HEK293 (cell line): ENCODE results near the gene RBMS1.

Experiments
- CTCF ChIA-PET: fragments of 350-600 bp; formaldehyde crosslinking; extraction: SDS; loops from one replicate; lab custom pipeline; 2021; ENCODE audit warnings: antibody characterized with exemption; lab: Yijun Ruan, JAX
- POLR2A ChIA-PET: fragments of 300-600 bp; formaldehyde crosslinking; extraction: SDS; loops from one replicate; lab custom pipeline; 2020; ENCODE audit warnings: antibody characterized with exemption, inconsistent platforms; lab: Yijun Ruan, JAX
- H3K27ac ChIP-seq: fragments of 200-500 bp; sonication (Bioruptor generic); 2 replicates; pipeline ENCODE4 v1.5.1; 2014; ENCODE audit warnings: low read depth, low read length, control low read depth, inconsistent platforms; ENCODE audit errors: extremely low read depth
- H3K36me3 ChIP-seq, 2 experiments: fragments of 200-500 bp in 1 of 2; sonication (Bioruptor generic) in 1 of 2; 1 replicate in 1 of 2; 2 replicates in 1 of 2; pipeline ENCODE4 v1.5.1; 2014 to 2017; ENCODE audit warnings: inconsistent platforms in 2 of 2, low read length in 2 of 2; ENCODE audit not compliant: control insufficient read depth in 2 of 2, insufficient read depth in 1 of 2
- H3K4me1 ChIP-seq: fragments of 200-500 bp; sonication (Bioruptor generic); 2 replicates; pipeline ENCODE4 v1.5.1; 2014; ENCODE audit warnings: mild to moderate bottlenecking, low read length, inconsistent platforms; ENCODE audit not compliant: control insufficient read depth, insufficient read depth
- H3K4me3 ChIP-seq: 2 replicates; pipeline ENCODE4 v1.5.1; 2011; ENCODE audit warnings: low read depth, mild to moderate bottlenecking, control low read depth, low read length, moderate library complexity
- H3K9me3 ChIP-seq: fragments of 200-500 bp; sonication (Bioruptor generic); 2 replicates; pipeline ENCODE4 v1.5.1; 2014; ENCODE audit warnings: low read depth, low read length, inconsistent platforms; ENCODE audit not compliant: control insufficient read depth, insufficient read depth
- BCL11A ChIP-seq: fragments of 450-650 bp; formaldehyde crosslinking; IDR thresholded peaks from 2 replicates; pipeline ENCODE4 v1.5.1; 2016; ENCODE audit warnings: low read depth, missing biosample characterization, missing genetic modification characterization
- BCL11B ChIP-seq: fragments of 450-650 bp; formaldehyde crosslinking; IDR thresholded peaks from 2 replicates; pipeline ENCODE4 v1.5.1; 2016; ENCODE audit warnings: low read depth, missing biosample characterization, missing genetic modification characterization
- FEZF1 ChIP-seq: fragments of 450-650 bp; formaldehyde crosslinking; IDR thresholded peaks from 2 replicates; pipeline ENCODE4 v1.5.1; 2016; ENCODE audit warnings: missing biosample characterization, missing genetic modification characterization
- GFI1B ChIP-seq: fragments of 450-650 bp; formaldehyde crosslinking; IDR thresholded peaks from 2 replicates; pipeline ENCODE4 v1.5.1; 2016; ENCODE audit warnings: missing biosample characterization, missing genetic modification characterization
- PRDM1 ChIP-seq: fragments of 450-650 bp; formaldehyde crosslinking; IDR thresholded peaks from 2 replicates; pipeline ENCODE4; 2016; ENCODE audit warnings: missing biosample characterization, missing genetic modification characterization
- SALL2 ChIP-seq: fragments of 450-650 bp; formaldehyde crosslinking; IDR thresholded peaks from 2 replicates; pipeline ENCODE4 v1.5.0; 2017; ENCODE audit warnings: missing biosample characterization, mild to moderate bottlenecking, missing genetic modification characterization, borderline replicate concordance
- SP2 ChIP-seq: fragments of 450-650 bp; formaldehyde crosslinking; IDR thresholded peaks from 2 replicates; pipeline ENCODE4 v1.5.1; 2016; ENCODE audit warnings: missing biosample characterization, missing genetic modification characterization
- ZFP41 ChIP-seq: fragments of 450-650 bp; formaldehyde crosslinking; IDR thresholded peaks from 2 replicates; pipeline ENCODE4 v1.5.1; 2016; ENCODE audit warnings: missing biosample characterization, missing genetic modification characterization, borderline replicate concordance
- ZNF121 ChIP-seq: fragments of 450-650 bp; formaldehyde crosslinking; IDR thresholded peaks from 2 replicates; pipeline ENCODE4 v1.5.1; 2016; ENCODE audit warnings: missing biosample characterization, missing genetic modification characterization
- ZNF16 ChIP-seq: fragments of 450-650 bp; formaldehyde crosslinking; IDR thresholded peaks from 2 replicates; pipeline ENCODE4 v1.5.1; 2016; ENCODE audit warnings: low read depth, missing biosample characterization, missing genetic modification characterization
- ZNF175 ChIP-seq: fragments of 450-650 bp; formaldehyde crosslinking; IDR thresholded peaks from 2 replicates; pipeline ENCODE4 v1.5.1; 2016; ENCODE audit warnings: missing biosample characterization, missing genetic modification characterization
- ZNF274 ChIP-seq, 2 experiments: fragments of 200-500 bp in 1 of 2; fragments of 450-650 bp in 1 of 2; sonication (Bioruptor generic) in 1 of 2; formaldehyde crosslinking in 1 of 2; IDR thresholded peaks; 2 replicates each; pipeline versions ENCODE4 v1.5.1 to v1.6.1; 2014 to 2016; ENCODE audit warnings: borderline replicate concordance in 1 of 2, inconsistent platforms in 1 of 2, low read length in 1 of 2, missing biosample characterization in 1 of 2, missing genetic modification characterization in 1 of 2
- ZNF558 ChIP-seq: fragments of 450-650 bp; formaldehyde crosslinking; IDR thresholded peaks from 2 replicates; pipeline ENCODE4 v1.5.1; 2016; ENCODE audit warnings: missing biosample characterization, missing genetic modification characterization
- ZNF654 ChIP-seq: fragments of 450-650 bp; formaldehyde crosslinking; IDR thresholded peaks from 2 replicates; pipeline ENCODE4 v1.5.1; 2016; ENCODE audit warnings: low read depth, missing biosample characterization, missing genetic modification characterization
- ZNF701 ChIP-seq: fragments of 450-650 bp; formaldehyde crosslinking; IDR thresholded peaks from 2 replicates; pipeline ENCODE4 v1.5.1; 2016; ENCODE audit warnings: missing biosample characterization, missing genetic modification characterization
- ZXDB ChIP-seq: fragments of 450-650 bp; formaldehyde crosslinking; IDR thresholded peaks from 2 replicates; pipeline ENCODE4 v1.5.1; 2016; ENCODE audit warnings: missing biosample characterization, missing genetic modification characterization
- TF ChIP-seq, protein P1 (sequence below): fragments of 450-650 bp; formaldehyde crosslinking; IDR thresholded peaks from 2 replicates; pipeline ENCODE4 v1.5.1; 2016; ENCODE audit warnings: missing biosample characterization, missing genetic modification characterization
- TF ChIP-seq, protein P2 (sequence below): fragments of 450-650 bp; formaldehyde crosslinking; IDR thresholded peaks from 2 replicates; pipeline ENCODE4 v1.5.1; 2016; ENCODE audit warnings: missing biosample characterization, missing genetic modification characterization
- TF ChIP-seq, protein P3 (sequence below): fragments of 450-650 bp; formaldehyde crosslinking; IDR thresholded peaks from 2 replicates; pipeline ENCODE4 v1.5.1; 2016; ENCODE audit warnings: missing biosample characterization, missing genetic modification characterization
- TF ChIP-seq, protein P4 (sequence below): fragments of 450-650 bp; formaldehyde crosslinking; IDR thresholded peaks from 2 replicates; pipeline ENCODE4 v1.5.1; 2016; ENCODE audit warnings: missing biosample characterization, missing genetic modification characterization
- TF ChIP-seq, protein P5 (sequence below): fragments of 450-650 bp; formaldehyde crosslinking; IDR thresholded peaks from 2 replicates; pipeline ENCODE4 v1.5.1; 2016; ENCODE audit warnings: missing biosample characterization, missing genetic modification characterization

RBMS1 gene

DNA sequence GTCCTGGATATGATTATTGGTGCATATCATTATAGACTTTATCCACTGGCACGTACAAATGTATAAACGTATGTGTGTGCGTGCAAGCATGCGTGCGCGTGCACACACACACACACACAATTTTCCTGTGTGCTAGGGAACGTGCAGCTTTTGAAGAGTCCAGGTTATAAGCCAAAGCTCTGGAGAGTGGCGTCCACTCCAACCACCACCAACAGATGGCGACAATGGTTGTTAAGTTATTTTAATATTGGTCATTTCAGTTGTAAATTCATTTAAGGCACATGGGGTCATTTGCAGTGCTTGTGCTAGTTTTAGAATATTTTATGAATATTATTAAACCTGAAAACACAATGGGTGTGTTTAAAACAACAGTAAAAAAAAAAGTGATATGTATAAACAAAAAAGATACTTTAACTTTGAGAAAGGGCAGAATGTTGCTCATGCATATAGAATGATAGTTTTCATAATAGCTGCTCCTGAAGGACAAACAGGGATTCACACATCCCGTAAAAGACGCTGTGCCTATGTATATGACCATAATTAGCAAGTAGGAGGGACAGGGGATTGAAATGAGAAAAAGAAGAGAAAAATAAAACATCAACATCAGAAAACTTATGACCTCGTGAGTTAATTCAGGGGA is 169.3 kb downstream of the RBMS1 start:
- H3K4me3 ChIP-seq, result no peak overlapping the region
- TF ChIP-seq SP2 (tag by site-specific recombination) (no peak), ZNF16 (tag by site-specific recombination) (no peak), ZNF175 (tag by site-specific recombination) (no peak), ZNF654 (tag by site-specific recombination) (peak; percentile 26; the same call in 1 of the 2 replicates), BCL11A (tag by site-specific recombination) (no peak), ZNF274 (IDR thresholded peaks at IDR 0.05; ENCODE audit: low read length) (no peak), ZNF274 (tag by site-specific recombination; IDR thresholded peaks at IDR 0.05; ENCODE audit: borderline replicate concordance) (no peak)
- TF ChIP-seq, protein P1, sequence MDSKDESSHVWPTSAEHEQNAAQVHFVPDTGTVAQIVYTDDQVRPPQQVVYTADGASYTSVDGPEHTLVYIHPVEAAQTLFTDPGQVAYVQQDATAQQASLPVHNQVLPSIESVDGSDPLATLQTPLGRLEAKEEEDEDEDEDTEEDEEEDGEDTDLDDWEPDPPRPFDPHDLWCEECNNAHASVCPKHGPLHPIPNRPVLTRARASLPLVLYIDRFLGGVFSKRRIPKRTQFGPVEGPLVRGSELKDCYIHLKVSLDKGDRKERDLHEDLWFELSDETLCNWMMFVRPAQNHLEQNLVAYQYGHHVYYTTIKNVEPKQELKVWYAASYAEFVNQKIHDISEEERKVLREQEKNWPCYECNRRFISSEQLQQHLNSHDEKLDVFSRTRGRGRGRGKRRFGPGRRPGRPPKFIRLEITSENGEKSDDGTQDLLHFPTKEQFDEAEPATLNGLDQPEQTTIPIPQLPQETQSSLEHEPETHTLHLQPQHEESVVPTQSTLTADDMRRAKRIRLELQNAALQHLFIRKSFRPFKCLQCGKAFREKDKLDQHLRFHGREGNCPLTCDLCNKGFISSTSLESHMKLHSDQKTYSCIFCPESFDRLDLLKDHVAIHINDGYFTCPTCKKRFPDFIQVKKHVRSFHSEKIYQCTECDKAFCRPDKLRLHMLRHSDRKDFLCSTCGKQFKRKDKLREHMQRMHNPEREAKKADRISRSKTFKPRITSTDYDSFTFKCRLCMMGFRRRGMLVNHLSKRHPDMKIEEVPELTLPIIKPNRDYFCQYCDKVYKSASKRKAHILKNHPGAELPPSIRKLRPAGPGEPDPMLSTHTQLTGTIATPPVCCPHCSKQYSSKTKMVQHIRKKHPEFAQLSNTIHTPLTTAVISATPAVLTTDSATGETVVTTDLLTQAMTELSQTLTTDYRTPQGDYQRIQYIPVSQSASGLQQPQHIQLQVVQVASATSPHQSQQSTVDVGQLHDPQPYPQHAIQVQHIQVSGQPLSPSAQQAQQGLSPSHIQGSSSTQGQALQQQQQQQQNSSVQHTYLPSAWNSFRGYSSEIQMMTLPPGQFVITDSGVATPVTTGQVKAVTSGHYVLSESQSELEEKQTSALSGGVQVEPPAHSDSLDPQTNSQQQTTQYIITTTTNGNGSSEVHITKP, result no peak
- TF ChIP-seq, all 188 proteins: peak for 1
- H3K4me1 ChIP-seq, result peaks cover 9% of the 10 kb centered on the region
- CTCF ChIA-PET, result interaction anchor here (0.5 to 2.9 kb wide), 33 partner anchors 9 to 671 kb away, joined by 3 to 19 read pairs (median 4); no protein-coding TSS in a partner anchor
- no peaks in the 10 kb centered on the region for H3K9me3 ChIP-seq
- POLR2A ChIA-PET, result no interaction called here
- no peak overlapping the region for H3K27ac ChIP-seq
- no peaks in the 10 kb centered on the region for H3K36me3 ChIP-seq

DNA sequence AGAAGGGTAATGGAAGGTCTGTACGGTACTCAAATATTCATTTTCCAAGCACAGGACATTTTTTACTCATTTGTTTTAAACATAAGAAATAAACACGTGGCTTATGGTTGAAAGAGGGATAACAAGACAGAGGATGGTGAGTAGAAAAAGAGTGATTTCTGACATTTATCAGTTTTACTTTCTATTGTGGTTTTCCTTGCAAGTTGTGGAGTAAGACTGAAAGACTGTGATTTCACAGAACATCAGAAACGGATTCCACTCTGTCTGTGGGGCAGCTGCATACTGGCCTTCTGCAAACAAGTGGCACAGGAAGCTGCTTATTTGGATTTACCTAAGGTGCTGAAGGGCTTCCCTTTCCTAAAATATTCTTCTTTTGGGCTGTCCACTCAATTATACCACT is 171.3 kb downstream of the RBMS1 start:
- Histone ChIP-seq H3K27ac (no peak overlapping the region), H3K9me3 (no peaks in the 10 kb centered on the region), H3K4me3 (no peak overlapping the region), H3K36me3 (no peaks in the 10 kb centered on the region), H3K4me1 (no peaks in the 10 kb centered on the region)
- ChIA-PET POLR2A (interaction anchor here (0.6 kb wide), 1 partner anchor 171 kb away, joined by 3 read pairs; no protein-coding TSS in a partner anchor), CTCF (interaction anchor here (0.6 to 2.9 kb wide), 5 partner anchors 61 to 648 kb away, joined by 3 to 19 read pairs (median 3); no protein-coding TSS in a partner anchor)
- TF ChIP-seq, protein P2, sequence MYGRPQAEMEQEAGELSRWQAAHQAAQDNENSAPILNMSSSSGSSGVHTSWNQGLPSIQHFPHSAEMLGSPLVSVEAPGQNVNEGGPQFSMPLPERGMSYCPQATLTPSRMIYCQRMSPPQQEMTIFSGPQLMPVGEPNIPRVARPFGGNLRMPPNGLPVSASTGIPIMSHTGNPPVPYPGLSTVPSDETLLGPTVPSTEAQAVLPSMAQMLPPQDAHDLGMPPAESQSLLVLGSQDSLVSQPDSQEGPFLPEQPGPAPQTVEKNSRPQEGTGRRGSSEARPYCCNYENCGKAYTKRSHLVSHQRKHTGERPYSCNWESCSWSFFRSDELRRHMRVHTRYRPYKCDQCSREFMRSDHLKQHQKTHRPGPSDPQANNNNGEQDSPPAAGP (tag by site-specific recombination), result no peak
- TF ChIP-seq ZNF701 (tag by site-specific recombination) (no peak), ZFP41 (tag by site-specific recombination) (no peak)

DNA sequence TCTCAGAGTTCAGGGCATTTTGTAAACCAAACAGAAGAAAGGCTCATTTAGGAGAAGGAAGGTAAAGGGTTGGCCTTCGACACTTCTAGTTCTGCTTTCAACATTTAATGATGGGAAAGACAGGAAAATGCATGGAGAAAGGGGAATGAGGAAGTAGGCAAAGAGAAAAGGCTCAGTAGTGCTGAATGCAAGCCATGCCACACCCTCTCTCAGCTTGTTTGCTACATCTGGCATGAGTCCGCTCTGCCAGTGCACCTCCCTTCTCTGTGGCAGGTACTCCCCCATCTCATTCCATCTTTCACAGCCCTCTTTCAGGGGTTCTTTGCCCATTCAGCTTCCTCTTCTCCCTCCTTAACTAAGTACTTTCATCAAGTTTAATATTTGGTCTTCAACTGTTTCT is 172.6 kb downstream of the RBMS1 start:
- Histone ChIP-seq H3K9me3 (no peaks in the 10 kb centered on the region), H3K36me3 (no peaks in the 10 kb centered on the region), H3K27ac (no peak overlapping the region), H3K4me1 (no peaks in the 10 kb centered on the region), H3K4me3 (no peak overlapping the region)
- TF ChIP-seq FEZF1 (tag by site-specific recombination) (no peak), GFI1B (tag by site-specific recombination) (no peak), ZNF558 (tag by site-specific recombination) (no peak), ZNF274 (IDR thresholded peaks at IDR 0.05; ENCODE audit: low read length) (no peak), ZNF274 (tag by site-specific recombination; IDR thresholded peaks at IDR 0.05; ENCODE audit: borderline replicate concordance) (no peak), ZXDB (tag by site-specific recombination) (no peak), SALL2 (tag by site-specific recombination) (no peak), BCL11B (tag by site-specific recombination) (no peak), PRDM1 (tag by site-specific recombination) (no peak), ZNF121 (no peak)
- TF ChIP-seq, protein P3, sequence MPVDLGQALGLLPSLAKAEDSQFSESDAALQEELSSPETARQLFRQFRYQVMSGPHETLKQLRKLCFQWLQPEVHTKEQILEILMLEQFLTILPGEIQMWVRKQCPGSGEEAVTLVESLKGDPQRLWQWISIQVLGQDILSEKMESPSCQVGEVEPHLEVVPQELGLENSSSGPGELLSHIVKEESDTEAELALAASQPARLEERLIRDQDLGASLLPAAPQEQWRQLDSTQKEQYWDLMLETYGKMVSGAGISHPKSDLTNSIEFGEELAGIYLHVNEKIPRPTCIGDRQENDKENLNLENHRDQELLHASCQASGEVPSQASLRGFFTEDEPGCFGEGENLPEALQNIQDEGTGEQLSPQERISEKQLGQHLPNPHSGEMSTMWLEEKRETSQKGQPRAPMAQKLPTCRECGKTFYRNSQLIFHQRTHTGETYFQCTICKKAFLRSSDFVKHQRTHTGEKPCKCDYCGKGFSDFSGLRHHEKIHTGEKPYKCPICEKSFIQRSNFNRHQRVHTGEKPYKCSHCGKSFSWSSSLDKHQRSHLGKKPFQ (tag by site-specific recombination), result no peak
- TF ChIP-seq, protein P4, sequence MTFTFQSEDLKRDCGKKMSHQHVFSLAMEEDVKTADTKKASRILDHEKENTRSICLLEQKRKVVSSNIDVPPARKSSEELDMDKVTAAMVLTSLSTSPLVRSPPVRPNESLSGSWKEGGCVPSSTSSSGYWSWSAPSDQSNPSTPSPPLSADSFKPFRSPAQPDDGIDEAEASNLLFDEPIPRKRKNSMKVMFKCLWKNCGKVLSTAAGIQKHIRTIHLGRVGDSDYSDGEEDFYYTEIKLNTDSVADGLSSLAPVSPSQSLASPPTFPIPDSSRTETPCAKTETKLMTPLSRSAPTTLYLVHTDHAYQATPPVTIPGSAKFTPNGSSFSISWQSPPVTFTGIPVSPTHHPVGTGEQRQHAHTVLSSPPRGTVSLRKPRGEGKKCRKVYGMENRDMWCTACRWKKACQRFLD, result no peak
- TF ChIP-seq, protein P5, sequence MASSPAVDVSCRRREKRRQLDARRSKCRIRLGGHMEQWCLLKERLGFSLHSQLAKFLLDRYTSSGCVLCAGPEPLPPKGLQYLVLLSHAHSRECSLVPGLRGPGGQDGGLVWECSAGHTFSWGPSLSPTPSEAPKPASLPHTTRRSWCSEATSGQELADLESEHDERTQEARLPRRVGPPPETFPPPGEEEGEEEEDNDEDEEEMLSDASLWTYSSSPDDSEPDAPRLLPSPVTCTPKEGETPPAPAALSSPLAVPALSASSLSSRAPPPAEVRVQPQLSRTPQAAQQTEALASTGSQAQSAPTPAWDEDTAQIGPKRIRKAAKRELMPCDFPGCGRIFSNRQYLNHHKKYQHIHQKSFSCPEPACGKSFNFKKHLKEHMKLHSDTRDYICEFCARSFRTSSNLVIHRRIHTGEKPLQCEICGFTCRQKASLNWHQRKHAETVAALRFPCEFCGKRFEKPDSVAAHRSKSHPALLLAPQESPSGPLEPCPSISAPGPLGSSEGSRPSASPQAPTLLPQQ (tag by site-specific recombination), result no peak
- ChIA-PET POLR2A (no interaction called here), CTCF (interaction anchor here (0.8 to 1.5 kb wide), 3 partner anchors 69 to 674 kb away, joined by 3 to 4 read pairs (median 3); no protein-coding TSS in a partner anchor)
